ENCODE measurements around the gene GALK1.
"Not testable (repeated sequence)": the region's sequence is repeated elsewhere in the genome, so short reads cannot be mapped to it uniquely, and the experiment has no call there.

The GALK1 gene

GRCh38 chr17:75764711-75765421, at the start of gene GALK1:
Gene GALK1, minus strand, starts transcription at chr17:75765192. Its CDS starts 56 bp downstream, at chr17:75765136.
- H3K9ac ChIP-seq (ENCODE audit: low read depth, low read length): peak within 1 kb of the TSS; percentile 78
- H3K9me3 ChIP-seq (ENCODE audit: control insufficient read depth, insufficient read depth, low read length): no peaks in the 10 kb centered on the region
- peaks cover 5% of the 10 kb centered on the region; the same call in 1 of the 2 replicates for H3K4me1 ChIP-seq (ENCODE audit: insufficient read depth, low read length)
- no peaks in the 10 kb centered on the region for H3K36me3 ChIP-seq (ENCODE audit: insufficient read depth, low read length)

GRCh38 chr17:75814021-75814395, 49.0 kb upstream of the GALK1 start:
- H3K9me3 ChIP-seq (ENCODE audit: control insufficient read depth, insufficient read depth, low read length): no peaks in the 10 kb centered on the region
- H3K36me3 ChIP-seq (ENCODE audit: insufficient read depth, low read length): peaks cover 13% of the 10 kb centered on the region
- H3K4me1 ChIP-seq (ENCODE audit: insufficient read depth, low read length): peaks cover 10% of the 10 kb centered on the region; the same call in 1 of the 2 replicates
- no peak overlapping the region for H3K9ac ChIP-seq (ENCODE audit: low read depth, low read length)

- Histone ChIP-seq H3K36me3 (ENCODE audit: insufficient read depth, low read length) (peaks cover 13% of the 10 kb centered on the region), H3K4me1 (ENCODE audit: insufficient read depth, low read length) (peaks cover 10% of the 10 kb centered on the region; the same call in 1 of the 2 replicates), H3K9me3 (ENCODE audit: control insufficient read depth, insufficient read depth, low read length) (no peaks in the 10 kb centered on the region), H3K9ac (ENCODE audit: low read depth, low read length) (no peak overlapping the region)
These were observed 48.4 kb upstream of the GALK1 start for GRCh38 chr17:75813081-75814020.

GRCh38 chr17:75812096-75813013, 47.4 kb upstream of the GALK1 start:
- Histone ChIP-seq H3K4me1 (ENCODE audit: insufficient read depth, low read length) (peaks cover 10% of the 10 kb centered on the region; the same call in 1 of the 2 replicates), H3K9me3 (ENCODE audit: control insufficient read depth, insufficient read depth, low read length) (no peaks in the 10 kb centered on the region), H3K36me3 (ENCODE audit: insufficient read depth, low read length) (peaks cover 13% of the 10 kb centered on the region), H3K9ac (ENCODE audit: low read depth, low read length) (no peak overlapping the region)

- H3K9me3 ChIP-seq (ENCODE audit: control insufficient read depth, insufficient read depth, low read length): no peaks in the 10 kb centered on the region
- peaks cover 10% of the 10 kb centered on the region; the same call in 1 of the 2 replicates for H3K4me1 ChIP-seq (ENCODE audit: insufficient read depth, low read length)
- peaks cover 7% of the 10 kb centered on the region for H3K36me3 ChIP-seq (ENCODE audit: insufficient read depth, low read length)
- no peak overlapping the region for H3K9ac ChIP-seq (ENCODE audit: low read depth, low read length)
These were observed 46.2 kb upstream of the GALK1 start for GRCh38 chr17:75811174-75811573.

GRCh38 chr17:75810756-75811155, 45.8 kb upstream of the GALK1 start:
- H3K36me3 ChIP-seq (ENCODE audit: insufficient read depth, low read length): not testable (repeated sequence)

GRCh38 chr17:75810216-75810615, 45.2 kb upstream of the GALK1 start:
- Histone ChIP-seq H3K9me3 (ENCODE audit: control insufficient read depth, insufficient read depth, low read length) (no peaks in the 10 kb centered on the region), H3K4me1 (ENCODE audit: insufficient read depth, low read length) (peaks cover 9% of the 10 kb centered on the region; the same call in 1 of the 2 replicates), H3K36me3 (ENCODE audit: insufficient read depth, low read length) (peaks cover 3% of the 10 kb centered on the region), H3K9ac (ENCODE audit: low read depth, low read length) (no peak overlapping the region)

More at GRCh38 chr17:75810756-75811155, 45.8 kb upstream of the GALK1 start:
- not testable (repeated sequence) for H3K9me3 ChIP-seq (ENCODE audit: control insufficient read depth, insufficient read depth, low read length); H3K9ac ChIP-seq (ENCODE audit: low read depth, low read length); H3K4me1 ChIP-seq (ENCODE audit: insufficient read depth, low read length)

GRCh38 chr17:75809631-75810111, 44.7 kb upstream of the GALK1 start:
- Histone ChIP-seq H3K4me1 (ENCODE audit: insufficient read depth, low read length) (peaks cover 3% of the 10 kb centered on the region; the same call in 1 of the 2 replicates), H3K36me3 (ENCODE audit: insufficient read depth, low read length) (no peaks in the 10 kb centered on the region; the same call in none of the 2 replicates), H3K9me3 (ENCODE audit: control insufficient read depth, insufficient read depth, low read length) (no peaks in the 10 kb centered on the region), H3K9ac (ENCODE audit: low read depth, low read length) (no peak overlapping the region)

- H3K4me1 ChIP-seq (ENCODE audit: insufficient read depth, low read length): no peaks in the 10 kb centered on the region
- H3K36me3 ChIP-seq (ENCODE audit: insufficient read depth, low read length): no peaks in the 10 kb centered on the region; the same call in none of the 2 replicates
- H3K9me3 ChIP-seq (ENCODE audit: control insufficient read depth, insufficient read depth, low read length): no peaks in the 10 kb centered on the region
- no peak overlapping the region for H3K9ac ChIP-seq (ENCODE audit: low read depth, low read length)
These were observed 44.1 kb upstream of the GALK1 start for GRCh38 chr17:75808905-75809621.

GRCh38 chr17:75808549-75808904, 43.5 kb upstream of the GALK1 start:
- Histone ChIP-seq H3K9me3 (ENCODE audit: control insufficient read depth, insufficient read depth, low read length) (no peaks in the 10 kb centered on the region), H3K36me3 (ENCODE audit: insufficient read depth, low read length) (no peaks in the 10 kb centered on the region; the same call in none of the 2 replicates), H3K9ac (ENCODE audit: low read depth, low read length) (no peak overlapping the region), H3K4me1 (ENCODE audit: insufficient read depth, low read length) (no peaks in the 10 kb centered on the region)

GRCh38 chr17:75807861-75808260, 42.9 kb upstream of the GALK1 start:
- H3K36me3 ChIP-seq (ENCODE audit: insufficient read depth, low read length): no peaks in the 10 kb centered on the region; the same call in none of the 2 replicates
- no peak overlapping the region for H3K9ac ChIP-seq (ENCODE audit: low read depth, low read length)
- no peaks in the 10 kb centered on the region for H3K9me3 ChIP-seq (ENCODE audit: control insufficient read depth, insufficient read depth, low read length)
- no peaks in the 10 kb centered on the region for H3K4me1 ChIP-seq (ENCODE audit: insufficient read depth, low read length)

GRCh38 chr17:75806822-75807500, 42.0 kb upstream of the GALK1 start:
- H3K9me3 ChIP-seq (ENCODE audit: control insufficient read depth, insufficient read depth, low read length): no peaks in the 10 kb centered on the region
- H3K9ac ChIP-seq (ENCODE audit: low read depth, low read length): no peak overlapping the region
- H3K36me3 ChIP-seq (ENCODE audit: insufficient read depth, low read length): no peaks in the 10 kb centered on the region; the same call in 1 of the 2 replicates
- no peaks in the 10 kb centered on the region for H3K4me1 ChIP-seq (ENCODE audit: insufficient read depth, low read length)

GRCh38 chr17:75803883-75804282, 38.9 kb upstream of the GALK1 start:
- no peaks in the 10 kb centered on the region for H3K4me1 ChIP-seq (ENCODE audit: insufficient read depth, low read length)
- H3K9me3 ChIP-seq (ENCODE audit: control insufficient read depth, insufficient read depth, low read length): no peaks in the 10 kb centered on the region
- H3K9ac ChIP-seq (ENCODE audit: low read depth, low read length): no peak overlapping the region
- no peaks in the 10 kb centered on the region for H3K36me3 ChIP-seq (ENCODE audit: insufficient read depth, low read length)
